HG02623 (cell line): Measurements from ENCODE around the gene CCDC195.

ENCODE experiments used
- ATAC-seq: cut with Tn5 transposase; IDR thresholded peaks from one replicate; pipeline ENCODE4 v1.9.1; 2021; ENCODE audit warnings: moderate library complexity; ENCODE audit not compliant: unreplicated experiment

CCDC195 gene, protein sequence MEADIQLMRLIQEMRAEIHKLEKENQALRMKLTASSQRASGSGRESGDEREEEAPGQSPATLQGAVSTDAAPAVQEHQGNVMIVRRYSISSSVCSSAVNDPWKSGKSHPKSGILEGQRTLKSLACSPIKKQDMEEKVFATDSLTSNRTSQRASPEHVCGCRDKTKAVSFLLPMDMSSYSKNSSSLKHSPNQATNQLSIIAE

DNA sequence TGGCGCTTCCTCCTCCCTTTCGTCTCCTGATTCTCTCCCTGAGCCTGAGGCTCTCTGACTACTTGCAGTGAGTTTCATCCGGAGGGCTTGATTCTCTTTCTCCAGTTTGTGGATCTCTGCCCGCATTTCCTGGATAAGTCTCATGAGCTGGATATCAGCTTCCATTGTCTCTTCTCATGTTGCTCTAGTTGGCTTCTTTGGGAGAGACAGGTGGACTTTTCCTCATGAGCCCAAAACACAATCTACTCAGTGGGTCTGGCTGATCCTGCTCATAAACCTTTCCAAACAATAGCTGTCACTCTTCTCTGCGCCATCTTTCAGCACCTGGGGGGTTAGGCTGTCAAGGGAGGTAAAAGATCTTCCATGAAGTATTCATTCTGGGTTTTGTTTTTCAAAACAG, at the start of gene CCDC195:
Gene CCDC195 (minus strand): TSS at position 165 of the 400 bp plus-strand sequence. CDS start 0 bp downstream, at position 165.
- no peak for ATAC-seq

DNA sequence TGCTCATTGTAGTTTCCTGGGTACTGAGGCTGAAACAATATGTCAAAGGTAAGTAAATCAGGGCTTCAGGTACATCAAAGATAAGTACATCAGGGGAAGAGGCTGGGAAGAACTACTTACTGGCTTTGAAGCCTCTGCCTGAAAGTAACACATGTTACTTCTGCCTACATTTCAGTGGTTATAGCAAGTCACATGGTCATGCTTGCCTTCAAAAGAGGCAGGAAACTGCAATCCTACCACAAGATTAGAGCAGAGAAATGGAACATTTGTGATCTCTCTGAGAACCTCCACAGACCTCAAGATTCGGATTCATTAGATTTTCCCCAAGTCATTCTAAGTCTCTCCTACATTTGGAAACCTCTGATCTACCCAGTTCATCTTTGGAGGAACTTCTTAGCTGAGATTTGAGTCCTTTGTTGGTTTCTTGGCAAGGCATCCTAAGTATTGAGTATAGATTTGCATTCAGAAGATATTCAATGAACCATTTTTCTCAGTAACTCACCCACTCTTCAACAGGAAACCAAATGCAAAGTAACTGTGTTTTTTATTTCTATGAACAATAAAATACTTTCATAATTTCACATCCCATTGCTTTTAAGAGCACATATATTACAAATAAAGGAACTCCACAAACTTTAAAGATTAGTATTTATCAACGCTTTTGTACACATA, 48.5 kb upstream of the CCDC195 start:
- ATAC-seq, result peak; percentile 76

DNA sequence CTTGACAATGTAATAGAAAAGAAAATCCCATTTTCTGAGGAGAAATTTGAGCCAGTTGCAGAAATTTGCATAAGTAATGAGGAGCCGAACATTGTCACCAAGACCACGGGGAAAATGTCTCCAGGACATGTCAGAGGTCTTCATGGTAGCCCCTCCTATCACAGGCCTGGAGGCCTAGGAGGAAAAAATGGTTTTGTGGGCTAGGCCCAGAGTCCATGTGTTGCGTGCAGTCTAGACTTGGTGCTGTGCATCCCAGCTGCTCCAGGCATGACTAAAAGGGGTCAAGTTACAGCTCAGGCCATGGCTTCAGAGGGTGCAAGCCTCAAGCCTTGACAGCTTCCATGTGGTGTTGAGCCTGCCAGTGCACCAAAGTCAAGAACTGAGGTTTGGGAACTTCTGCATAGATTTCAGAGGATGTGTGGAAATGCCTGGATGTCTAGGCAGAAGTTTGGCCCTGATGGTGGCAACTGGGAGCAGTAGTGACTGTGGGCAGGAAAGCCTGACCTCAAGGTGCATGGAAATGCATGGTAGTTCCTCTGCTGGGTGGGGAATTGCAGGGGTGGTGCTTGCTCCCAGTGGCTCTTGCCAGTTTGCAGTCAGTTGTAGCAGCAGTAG, 41.9 kb upstream of the CCDC195 start:
- no peak for ATAC-seq

DNA sequence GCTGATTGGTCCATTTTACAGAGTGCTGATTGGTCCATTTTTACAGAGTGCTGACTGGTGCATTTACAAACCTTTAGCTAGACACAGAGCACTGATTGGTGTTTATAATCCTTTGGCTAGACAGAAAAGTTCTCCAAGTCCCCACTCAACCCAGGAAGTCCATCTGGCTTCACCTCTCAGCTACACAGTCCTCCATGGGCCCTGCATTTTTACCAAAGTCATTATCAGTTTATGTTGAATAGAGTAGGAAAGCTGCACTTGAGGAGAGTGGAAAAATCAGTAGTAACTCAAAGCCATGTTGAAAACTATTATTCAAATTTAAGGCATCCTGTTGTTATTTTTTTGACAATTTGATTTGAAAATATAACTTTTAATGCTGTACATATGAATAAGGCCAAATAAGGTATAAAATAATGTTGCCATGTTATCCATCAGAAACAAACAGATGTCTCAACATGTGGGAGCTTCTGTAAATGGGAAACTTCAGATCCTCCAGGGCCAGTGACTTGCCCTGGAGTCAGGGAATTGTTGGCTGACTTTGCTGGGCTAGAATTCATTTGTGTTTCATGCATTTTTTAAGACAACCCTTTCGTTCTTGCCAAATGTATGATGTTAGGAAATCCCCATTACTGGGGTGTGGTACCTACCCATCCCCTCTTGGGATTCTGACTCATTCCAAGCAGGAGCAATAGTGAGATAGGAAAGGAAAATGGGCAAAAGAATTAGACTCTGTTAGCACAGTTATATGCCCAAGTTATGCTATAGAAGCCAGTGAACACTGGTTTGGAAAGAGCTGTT, 37.8 kb upstream of the CCDC195 start:
- no peak for ATAC-seq

DNA sequence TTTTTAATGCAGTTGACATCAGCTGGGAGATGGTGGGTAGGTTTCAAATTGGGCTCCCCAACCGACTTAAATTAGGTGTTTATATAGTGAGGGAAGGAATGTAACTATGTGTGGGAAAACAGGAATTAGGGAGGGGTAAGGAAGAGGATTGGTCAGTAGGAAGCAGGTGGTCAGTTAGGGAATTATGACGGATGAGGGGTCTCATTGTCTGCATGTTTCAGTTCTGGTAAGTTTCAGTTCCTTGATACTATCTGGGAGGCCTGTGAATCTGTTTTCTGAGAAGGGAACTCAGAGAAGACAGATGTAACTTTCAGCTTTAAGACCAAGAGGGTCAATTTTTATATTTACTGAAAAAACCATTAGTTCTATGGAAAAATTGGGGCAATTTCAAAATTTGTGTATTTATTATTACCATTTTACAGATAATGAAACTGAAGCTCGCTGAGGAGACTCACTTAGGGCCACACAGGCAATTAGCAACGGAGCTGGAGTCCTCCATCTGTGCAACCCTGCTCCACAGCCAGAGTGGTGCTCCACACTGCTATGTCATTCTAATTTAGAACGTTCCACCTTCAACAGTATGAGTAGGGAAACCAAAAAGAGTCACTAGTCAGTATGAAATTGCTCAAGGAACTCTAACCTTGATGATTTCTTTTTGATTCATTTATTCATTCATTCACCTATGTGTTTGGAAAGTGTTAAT, 36.0 kb upstream of the CCDC195 start:
- peak; percentile 54 for ATAC-seq

DNA sequence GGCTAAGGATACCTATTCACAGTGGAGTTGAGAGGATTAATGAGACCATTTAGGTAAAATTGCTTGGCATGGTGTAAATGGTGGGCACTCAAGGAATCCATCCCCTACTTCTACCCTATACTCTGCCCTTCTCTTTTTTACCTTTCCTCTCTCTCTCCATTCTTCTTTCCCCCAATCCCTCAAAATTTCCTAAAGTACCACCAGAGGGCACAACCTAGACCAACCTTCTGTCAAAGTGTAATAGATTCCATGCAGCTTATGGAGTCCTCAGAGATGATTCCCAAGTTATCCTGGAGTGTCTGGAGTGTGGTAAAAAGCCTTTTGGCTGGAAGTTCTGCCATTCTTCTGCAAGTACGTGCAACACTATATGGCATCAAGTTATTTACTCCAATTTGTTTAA, 33.0 kb upstream of the CCDC195 start:
- ATAC-seq, result no peak

DNA sequence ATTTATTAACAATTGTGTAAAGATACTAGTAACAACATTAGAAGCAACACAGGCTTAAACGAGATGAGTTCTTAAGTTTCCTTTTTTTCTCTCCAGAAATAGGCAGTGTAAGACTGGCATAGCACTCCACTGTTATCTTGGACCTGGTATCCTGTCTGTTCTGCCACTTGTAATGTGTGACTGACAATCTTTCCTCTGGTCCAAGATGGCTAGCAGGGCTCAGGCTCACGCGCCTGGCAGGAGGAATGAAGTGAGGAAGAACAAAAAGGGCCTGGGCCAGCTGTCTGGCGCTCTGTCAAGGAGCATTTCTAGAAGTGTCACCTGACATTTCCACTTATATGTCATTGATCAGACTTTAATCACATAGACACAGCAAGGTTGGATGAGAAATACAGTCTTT, 31.6 kb upstream of the CCDC195 start:
- no peak for ATAC-seq

DNA sequence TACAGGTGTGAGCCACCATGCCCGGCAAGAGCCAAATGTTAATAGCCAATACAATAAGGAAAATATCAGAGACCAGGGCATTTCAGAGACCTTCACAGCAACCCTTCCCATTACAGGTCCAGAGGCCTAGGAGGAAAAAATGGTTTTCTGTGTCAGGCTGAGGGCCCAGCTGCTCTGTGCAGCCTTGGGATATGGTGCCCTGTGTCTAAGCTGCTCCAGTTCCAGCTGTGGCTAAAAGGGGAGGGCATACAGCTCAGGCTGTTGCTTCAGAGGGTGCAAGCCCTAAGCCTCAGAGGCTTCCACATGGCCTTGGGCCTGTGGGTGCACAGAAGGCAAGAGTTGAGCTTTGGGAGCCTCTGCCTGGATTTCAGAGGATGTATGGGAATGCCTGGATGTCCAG, 20.1 kb upstream of the CCDC195 start:
- no peak for ATAC-seq

DNA sequence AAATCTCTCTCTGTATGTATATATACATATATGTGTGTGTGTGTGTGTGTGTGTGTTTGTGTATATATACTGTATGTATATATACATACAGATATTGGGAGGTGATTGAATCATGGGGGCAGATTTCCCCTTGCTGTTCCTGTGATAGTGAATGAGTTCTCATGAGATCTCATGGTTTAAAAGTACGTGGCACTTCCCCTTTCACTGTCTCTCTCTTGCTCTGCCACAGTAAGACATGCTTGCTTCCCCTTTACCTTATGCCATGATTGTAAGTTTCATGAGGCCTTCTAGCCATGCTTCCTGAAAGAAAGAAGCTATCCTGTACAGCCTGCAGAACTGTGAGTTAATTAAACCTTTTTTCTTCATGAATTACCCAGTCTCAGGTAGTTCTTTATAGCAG, 18.8 kb upstream of the CCDC195 start:
- no peak for ATAC-seq

DNA sequence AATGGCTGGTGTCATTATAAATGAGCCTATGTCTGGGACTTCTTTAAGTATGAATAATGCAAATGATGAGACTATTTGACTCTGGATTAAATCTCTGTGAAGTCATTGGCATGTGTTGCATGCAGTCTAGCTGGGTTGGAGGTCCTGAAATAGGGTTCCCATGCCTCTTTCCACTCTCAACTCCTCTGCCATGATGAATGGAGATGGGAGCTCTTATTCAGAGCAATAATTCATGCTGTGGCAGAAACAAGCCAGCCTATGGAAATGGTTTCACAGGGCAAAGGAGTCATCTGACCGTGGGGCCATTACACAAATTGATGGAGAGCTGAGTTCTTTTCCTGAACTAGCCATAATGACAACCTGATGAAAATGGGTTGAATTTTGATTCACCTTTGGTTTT, 15.5 kb upstream of the CCDC195 start:
- ATAC-seq, result no peak

DNA sequence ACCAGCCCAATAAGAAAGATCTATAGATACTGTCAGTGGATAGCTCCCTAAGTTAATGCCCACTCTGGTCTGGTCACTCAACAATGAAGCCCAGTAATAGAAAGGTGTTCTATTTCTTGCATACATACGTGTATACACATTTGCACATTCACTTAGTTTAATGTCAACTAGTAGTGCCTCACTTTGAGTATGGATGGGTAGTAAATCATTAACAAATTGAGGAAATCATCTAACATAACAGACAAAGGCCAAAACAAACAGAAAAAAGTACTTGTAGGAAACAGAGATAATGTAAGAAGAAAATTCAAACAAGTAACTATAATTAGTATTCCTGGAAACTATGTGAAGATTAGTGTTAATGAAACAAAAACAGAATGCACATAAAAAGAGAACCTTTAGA, 13.3 kb upstream of the CCDC195 start:
- ATAC-seq, result no peak

DNA sequence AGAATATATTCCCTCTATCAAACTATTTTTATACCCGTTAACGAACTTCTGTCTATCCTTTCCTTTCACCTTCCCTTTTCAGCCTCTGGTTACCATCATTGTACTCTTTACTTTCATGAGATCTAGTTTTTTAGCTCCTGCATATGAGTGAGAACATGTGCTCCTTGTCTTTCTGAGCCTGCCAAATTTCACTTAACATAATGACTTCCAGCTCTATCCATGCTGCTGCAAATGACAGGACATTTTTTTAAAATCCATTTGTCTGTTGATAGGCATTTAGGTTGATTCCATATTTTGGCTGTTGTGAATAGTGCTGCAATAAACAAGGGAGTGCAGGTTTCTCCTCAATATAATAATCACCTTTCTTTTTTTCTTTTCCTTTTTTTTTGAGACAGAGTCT, 8.2 kb upstream of the CCDC195 start:
- no peak for ATAC-seq

DNA sequence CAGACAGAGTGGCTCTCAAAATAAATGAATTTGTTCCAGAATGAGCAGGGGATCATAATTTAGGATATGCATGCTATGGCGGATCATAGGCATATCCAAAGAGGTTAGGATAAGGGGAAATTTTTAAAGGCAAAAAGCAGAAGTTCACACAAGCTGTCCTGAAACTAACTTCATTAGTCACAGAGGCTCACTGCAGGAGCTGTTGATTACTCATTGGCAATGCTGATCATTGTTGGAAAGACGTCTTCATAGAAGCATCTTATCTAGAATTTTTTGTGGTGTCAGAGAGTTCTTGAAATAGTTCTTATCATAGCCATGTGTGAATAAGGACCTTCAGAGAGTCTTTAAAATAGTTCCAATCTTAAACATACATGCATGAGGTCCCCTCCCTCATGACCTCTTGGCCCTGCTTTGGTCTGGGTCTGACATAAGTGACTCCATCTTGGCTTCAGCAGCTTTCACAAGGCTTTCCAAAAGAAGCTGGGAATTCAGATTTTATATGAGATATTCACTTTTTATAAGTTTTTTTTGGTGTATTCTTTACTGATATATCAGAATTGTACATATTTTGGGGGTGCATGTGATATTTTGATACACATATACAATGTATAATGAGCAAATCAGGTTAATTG, 7.5 kb upstream of the CCDC195 start:
- ATAC-seq, result peak; percentile 71

DNA sequence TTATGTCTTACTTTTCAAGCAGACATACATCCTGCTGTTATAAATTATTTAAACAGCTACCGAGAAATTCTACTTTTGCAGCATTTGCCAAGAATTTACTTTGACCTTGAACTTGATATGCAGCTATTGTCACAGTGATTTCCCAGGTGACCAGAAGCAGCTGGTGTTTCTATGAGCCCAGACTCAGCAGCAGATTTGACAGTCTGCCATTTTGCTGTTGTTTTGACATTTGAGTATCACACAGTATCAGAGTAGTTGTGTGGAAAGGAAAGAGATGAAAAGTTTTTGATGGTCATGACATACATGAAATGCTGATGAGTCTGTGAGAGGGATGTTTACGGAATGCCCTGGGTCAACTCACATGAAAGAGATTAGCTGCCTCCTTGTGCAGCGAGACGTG, 6.6 kb upstream of the CCDC195 start:
- ATAC-seq, result no peak

DNA sequence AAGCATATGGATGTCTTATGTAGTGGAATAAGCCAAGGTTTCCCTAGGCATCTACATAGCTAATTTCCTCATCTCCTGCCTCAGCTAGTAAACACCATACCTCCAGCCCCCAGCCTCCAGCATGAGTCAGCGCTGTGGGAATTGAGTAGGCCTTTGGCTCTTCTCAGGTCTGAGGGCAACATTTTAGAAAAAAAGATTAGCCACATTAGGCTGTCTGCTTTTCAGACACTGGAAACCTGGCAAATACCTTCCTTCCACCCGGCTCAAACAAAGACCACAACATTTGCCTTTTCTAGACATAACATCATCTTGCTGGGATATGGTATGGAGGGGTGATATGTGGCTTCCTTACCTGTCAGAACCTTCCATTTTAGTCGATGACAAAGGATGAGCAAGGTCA, 6.1 kb upstream of the CCDC195 start:
- no peak for ATAC-seq

DNA sequence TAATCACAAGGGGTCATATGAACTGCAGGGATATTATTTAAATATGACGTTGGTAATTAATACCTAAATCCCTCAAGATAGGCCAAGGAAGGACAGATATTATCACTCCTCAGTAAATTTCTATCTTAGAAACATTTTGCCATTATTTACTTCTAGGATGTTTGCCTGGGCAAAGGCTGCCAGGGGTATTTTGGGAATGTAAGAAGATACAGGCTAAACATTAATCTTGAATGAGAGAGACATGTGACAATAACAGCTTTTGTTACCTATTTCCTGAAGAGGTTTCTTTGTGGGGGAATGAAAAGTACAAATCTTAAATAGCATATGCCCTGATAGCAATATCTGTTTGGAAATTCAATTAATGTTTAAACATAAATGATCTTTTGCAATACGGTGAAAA, 756 bp upstream of the CCDC195 start:
- ATAC-seq, result no peak

DNA sequence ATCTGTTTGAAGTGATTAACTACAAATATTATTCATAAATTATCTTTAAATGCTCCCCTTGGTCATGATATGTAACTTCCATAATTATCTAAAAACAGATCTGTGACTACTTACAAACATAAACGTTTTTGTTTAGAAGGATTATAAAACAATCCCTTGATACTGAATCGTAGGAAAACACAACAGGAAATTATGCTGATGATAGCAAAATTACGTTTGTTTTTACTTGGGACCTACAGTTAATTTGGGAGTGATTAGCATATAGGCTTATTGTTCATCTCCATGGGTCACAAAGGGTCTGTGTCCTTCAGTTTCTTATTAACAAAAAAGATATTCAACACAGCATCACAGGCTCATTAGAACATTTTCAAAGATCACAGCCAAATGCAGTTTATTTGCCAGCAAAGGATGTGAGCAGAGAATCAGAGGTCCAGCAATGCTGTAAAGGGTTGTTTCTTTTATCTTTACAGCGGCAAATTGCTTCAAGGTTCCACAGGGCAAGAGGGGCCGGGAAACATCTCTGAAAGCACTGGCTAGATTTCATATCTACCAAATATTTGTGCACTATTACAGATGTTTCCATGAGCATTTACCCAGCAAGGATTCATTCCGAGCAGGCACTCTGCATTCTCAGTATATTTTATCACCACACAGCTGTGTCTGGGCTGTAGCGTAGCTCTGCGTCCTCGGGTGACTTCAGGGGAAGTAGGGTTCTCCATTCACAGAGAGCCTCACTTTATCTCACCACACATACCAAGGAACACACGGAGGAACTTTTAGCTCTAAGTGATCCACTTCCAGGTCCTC, 4.1 kb downstream of the CCDC195 start:
- no peak for ATAC-seq

DNA sequence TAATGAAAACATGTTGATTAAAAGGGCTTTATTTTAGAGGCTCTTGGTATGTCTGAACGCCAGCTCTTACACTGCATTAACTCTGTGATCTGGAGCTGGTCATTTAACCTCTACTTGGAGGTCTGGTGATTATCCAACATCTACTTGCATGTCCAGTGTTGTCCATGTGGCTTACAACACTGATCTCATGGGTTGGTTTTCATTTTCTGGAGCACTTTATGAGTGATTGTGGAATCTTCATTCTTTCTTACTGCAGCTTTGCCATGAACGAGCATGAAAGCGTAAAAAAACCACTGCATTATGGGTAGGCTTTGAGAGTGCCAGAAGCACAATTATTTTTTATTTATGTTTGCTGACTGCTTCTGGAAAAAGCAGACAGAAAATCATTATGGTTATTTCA, 4.8 kb downstream of the CCDC195 start:
- no peak for ATAC-seq

DNA sequence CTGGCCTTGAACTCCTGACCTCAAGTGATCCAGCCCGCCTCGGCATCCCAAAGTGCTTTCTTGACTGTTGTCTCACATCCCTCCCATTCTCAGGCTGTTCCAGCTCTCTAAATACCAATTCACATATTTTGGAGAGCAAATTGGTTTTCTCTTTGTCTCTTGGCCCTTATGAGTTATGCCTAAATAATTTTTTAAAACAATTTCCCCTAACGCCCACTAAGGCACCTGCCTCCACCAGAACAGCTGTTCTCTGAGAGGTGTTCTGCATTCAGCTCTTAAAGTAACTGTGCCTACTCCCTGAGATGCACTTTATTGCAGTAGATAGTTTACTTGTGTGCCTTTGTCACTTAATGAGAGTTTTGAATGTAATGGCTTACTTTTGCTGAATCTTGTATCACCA, 6.9 kb downstream of the CCDC195 start:
- ATAC-seq, result no peak

DNA sequence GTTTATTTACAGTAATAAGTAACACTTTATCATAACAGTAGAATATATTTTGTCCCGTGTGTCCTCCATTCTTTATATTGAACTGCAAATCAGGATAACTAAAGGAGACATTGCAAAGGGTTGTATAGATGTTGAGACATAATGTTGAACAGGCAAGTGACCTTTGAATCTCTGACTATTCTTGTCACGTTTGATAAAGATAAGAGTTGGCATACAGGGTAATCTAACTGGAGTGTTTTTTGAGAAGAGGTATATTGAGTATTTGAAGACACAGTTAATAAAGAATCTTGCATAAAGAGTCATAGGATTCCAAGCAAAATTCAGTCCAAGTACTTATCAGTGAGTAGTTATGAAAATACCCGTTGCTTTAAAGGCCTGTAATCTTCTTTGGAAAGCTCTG, 21.7 kb downstream of the CCDC195 start:
- no peak for ATAC-seq
